HG02763 (cell line): ENCODE data around the gene PRM3.

ENCODE experiments used
- ATAC-seq: cut with Tn5 transposase; IDR thresholded peaks from one replicate; pipeline ENCODE4 v1.9.1; 2021; ENCODE audit warnings: mild to moderate bottlenecking, moderate library complexity; ENCODE audit not compliant: unreplicated experiment

Gene PRM3

DNA sequence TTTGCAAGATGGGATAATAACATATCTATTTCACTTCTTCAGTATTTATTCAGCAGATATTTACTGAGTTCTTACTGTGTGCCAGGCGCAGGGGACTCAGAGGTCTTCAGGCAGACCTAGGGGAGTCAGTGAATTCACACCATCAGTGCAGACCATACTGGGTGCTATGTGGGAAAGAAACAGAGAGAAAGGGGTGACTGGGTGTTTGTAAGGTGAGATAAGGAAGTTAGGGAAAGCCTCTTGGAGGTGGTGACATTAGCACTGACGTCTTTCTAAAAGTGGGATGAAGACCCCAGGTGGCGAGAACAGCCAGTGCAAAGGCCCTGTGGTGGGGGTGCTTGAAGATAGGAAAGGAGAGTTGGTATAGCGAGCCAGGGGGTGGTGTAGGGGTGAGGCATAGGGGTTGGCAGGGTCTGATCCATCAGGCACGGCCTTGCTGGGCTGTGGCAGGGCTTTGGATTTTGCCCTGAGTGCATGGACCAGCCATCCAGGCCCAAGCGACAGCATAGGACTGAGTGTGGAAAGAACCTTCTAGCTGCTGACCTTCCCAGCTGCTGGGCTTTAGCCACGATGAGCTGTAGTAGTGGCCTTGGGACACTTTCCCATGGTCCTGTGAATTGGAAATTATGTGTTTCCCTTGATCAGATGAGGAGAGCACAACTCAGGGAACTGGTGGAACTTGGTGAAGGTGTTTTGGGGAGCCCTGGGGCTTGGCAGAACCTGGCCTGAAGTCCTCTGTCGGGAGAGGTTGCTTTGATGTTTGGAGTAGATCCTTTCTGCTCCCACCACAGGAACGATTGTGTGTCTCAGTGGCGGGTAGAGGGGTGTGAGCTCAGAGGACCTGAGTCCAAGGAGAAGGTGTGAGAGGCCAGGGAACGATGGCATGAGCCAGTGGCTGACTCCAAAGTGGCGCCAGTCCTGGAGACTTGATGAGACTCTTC lies 13.5 kb downstream of the PRM3 start:
- ATAC-seq, result no peak

- no peak for ATAC-seq
Measured at GRCh38 chr16:11258553-11259492, 14.6 kb downstream of the PRM3 start.

GRCh38 chr16:11257131-11257938 lies 16.1 kb downstream of the PRM3 start:
- ATAC-seq, result no peak

DNA sequence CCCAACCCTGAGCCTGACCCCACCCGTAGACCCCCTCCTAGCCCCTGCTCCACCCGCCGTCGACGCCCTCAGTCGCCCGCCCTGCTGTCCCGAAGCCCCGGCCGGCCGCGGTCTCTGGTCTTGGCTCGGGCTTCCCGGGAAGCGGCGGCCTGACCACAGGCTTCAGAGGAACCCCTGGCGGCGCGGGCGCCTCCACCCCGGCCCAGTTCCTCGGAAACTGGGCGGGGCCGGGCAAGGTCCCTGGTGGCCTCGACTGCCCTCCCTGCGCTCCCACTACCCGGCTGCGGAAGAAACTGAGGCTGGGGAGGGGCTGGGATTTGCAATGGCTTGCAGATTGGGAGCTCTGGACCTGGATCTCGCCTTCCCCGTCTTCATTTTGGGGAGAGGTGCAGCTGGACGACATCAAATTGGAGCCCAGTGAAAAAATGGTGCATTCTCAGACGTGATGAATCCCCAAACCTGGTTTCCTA lies 16.7 kb downstream of the PRM3 start:
- ATAC-seq, result no peak

DNA sequence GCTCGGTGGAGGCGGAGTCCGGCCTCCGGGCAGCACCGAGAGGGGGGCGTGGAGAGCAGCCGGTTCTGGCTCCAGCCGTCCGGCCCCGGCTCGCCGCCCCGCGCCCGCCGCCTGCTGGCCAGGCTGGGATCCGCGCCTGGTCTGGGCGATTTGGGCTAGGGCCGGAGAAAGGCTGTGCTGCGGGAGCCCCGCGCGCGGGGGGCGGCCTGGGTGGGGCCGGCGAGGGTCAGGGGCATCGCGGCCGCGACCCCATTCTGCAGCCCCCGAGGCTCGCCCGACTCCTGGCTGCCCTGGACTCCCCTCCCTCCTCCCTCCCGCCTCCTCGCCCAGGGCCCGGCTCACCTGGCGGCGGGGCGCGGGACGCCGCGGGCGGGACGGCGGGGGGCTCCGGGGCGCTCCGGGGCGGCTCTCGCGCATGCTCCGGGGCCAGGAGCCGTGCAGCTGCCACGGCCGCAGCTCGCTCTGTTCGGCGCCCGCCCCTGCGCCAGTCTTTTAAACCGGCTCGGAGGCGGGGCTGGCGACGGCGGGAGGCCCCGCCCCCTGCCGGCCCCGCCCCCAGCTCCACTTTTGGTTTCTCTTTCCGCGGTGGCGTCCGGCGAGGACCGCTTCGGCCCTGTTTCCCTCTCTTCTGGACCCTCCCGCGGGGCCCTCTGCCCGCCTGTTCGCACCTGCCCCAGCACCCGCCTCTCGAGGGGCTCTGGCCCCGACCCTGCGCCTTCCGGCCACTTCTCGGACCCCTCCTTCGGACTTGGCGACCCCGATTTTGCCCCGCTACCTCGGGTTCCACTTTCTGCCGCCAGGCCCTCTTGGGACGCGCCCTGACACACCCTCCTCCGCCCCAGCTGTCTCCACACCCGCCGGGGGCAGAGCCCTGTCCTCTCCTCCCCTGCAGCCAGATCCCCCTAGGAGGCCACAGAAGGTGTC lies 17.4 kb downstream of the PRM3 start, which contains the start of gene SOCS1:
TSS of gene SOCS1 (minus strand) at position 468 of the 924 bp plus-strand sequence. CDS start 726 bp downstream, outside the sequence.
- ATAC-seq, result peak; percentile 55

- no peak for ATAC-seq
Measured at GRCh38 chr16:11254913-11255736, 18.3 kb downstream of the PRM3 start.

- no peak for ATAC-seq
Measured at GRCh38 chr16:11253995-11254912, 19.2 kb downstream of the PRM3 start.

DNA sequence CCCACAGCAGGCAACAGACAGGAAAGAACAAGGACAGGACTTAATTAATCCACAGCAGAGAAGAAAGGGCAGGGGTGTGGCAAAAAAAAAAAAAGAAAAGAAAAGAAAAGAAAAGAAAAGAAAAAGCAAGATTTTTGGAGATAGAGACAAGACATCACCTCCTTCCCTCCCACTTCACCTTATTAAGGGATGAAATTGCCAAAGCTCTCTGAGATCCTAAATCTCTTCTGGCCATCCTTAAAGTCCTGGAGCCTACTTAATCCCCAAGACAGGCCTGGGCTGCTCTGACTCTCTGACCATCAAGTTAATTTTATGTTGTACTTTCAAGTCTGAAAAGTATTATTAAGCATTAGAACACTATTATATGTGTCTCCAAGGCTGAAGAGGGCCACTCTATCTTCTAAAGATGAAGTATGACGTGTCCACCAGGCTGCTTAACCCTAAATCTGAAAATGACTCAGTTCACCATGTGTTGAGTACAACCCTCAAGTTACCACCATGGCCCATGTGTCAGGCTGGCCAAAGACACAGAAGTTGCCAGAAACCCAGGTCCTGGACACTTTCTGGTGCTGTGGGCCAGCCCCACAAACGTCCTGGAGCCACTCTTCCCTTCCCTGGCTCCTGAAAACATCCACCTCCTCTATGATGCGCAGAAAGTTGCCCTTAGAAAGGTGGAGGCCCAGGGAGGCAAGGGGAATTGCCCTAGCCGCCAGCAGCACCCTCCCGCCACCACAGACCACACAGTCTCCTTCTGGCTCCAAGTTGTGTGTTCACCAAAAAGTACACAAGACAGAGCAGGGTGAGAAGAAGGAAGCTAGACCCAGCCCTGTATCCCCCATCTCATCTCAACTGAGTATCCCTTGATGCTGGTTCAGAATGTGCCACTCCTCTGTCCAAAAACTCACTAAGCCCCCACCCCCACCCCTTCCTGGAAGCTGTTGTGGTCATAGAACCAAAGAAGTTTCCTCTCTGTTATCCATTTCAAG lies 20.1 kb downstream of the PRM3 start:
- no peak for ATAC-seq

- no peak for ATAC-seq
Measured at GRCh38 chr16:11252482-11252931, 20.9 kb downstream of the PRM3 start.

GRCh38 chr16:11251525-11252481 lies 21.6 kb downstream of the PRM3 start:
- no peak for ATAC-seq

DNA sequence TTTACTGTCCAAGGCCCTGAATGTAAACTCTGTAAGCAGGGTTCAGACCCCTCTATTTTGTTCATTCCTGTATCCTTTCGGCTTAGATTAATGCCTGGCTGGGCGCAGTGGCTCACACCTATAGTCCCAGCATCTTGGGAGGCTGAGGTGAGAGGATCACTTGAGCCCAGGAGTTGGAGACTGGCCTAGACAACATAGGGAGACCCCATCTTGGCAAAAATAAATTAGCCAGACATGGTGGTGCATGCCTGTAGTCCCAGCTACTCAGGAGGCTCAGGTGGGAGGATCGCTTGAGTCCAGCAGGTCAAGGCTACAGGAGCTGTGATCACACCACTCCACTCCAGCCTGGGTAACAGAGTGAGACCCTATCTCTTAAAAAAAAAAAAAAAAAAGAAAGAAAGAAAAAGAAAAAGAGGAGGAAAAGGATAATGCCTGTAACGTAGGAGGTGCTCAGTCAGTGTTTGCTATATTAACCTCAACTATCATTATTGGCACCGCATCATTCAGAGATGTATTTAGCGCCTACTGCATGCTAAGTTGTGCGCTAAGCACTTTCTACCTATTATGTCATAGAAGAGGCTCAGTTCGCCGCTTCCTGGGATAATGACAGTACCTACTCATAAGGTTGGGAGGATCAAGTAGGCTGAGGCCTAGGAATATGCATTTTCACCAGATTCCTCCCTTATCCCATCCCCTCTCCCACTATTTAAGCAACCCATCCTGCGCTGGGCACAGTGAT lies 22.5 kb downstream of the PRM3 start:
- ATAC-seq, result no peak

GRCh38 chr16:11250091-11250785 lies 23.2 kb downstream of the PRM3 start:
- ATAC-seq, result no peak

DNA sequence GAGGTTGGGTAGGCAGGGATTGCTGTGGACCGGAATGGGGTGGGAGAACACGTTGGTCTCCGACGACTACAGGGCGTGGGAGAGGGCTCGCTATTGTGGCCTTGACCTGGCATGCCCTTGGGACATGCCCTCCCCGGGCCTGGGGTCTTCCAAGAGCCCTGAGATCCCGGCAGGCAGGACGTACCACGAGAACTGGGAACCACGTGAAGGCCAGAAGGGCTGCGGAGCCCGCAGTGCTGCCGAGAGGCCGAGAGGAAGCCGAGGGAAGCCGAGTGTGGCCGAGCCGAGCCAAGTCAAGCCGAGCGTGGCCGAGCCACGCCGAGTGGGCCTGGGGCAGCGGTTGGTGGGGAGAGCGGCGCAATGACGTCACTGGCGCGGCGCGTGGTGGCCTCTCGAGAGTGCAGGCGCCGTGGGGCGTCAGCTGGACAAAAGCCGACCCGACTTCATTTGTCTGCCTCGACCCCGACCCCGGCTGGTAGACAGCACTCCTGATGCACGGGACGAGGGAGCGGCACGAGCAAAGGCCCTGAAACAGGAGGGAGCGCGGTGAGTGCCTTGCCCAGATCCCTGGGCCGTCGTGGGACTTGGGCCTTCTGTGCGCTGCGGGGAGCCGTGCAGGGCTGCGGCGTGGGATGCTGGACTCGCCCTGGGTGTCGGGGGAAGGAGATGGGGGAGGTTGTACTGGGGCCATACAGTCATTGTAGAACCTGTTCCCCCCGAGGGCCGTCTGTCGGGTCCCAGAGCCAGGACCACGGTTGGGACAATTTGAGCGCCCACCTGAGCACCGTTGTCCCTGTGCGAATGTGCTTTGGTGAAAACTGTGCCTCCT lies 24.0 kb downstream of the PRM3 start:
- no peak for ATAC-seq
